Central memory CD8-positive, alpha-beta T cell (primary cell): ENCODE measurements around the gene INPP5A.

Experiments
- ATAC-seq: fragments of 150-1000 bp; cut with Tn5 transposase; replicated peaks from 2 replicates; pipeline ENCODE4 v1.10.0; 2022; ENCODE audit warnings: mild to moderate bottlenecking, moderate FRiP score, moderate number of reproducible peaks; ENCODE audit not compliant: poor library complexity, severe bottlenecking; ENCODE audit errors: extremely low read depth
- DNase-seq, 2 donors: peaks; one replicate each; pipeline ENCODE4 v3.0.0; 2021; ENCODE audit warnings: low spot score in 2 of 2
- H3K27ac Mint-ChIP-seq: one replicate; pipeline ENCODE4 v1.8.0; 2022; ENCODE audit warnings: low read depth, mild to moderate bottlenecking, moderate library complexity, mixed read lengths
- H3K27me3 Mint-ChIP-seq: one replicate; pipeline ENCODE4 v1.8.0; 2022; ENCODE audit warnings: mixed read lengths
- H3K36me3 Mint-ChIP-seq: one replicate; pipeline ENCODE4 v1.8.0; 2022; ENCODE audit warnings: mild to moderate bottlenecking, moderate library complexity, mixed read lengths; ENCODE audit not compliant: insufficient read depth
- H3K4me1 Mint-ChIP-seq: one replicate; pipeline ENCODE4 v1.8.0; 2022; ENCODE audit warnings: mixed read lengths
- H3K4me3 Mint-ChIP-seq: one replicate; pipeline ENCODE4 v1.8.0; 2022; ENCODE audit warnings: mild to moderate bottlenecking, moderate library complexity, mixed read lengths
- H3K9me3 Mint-ChIP-seq: one replicate; pipeline ENCODE4 v1.8.0; 2022; ENCODE audit warnings: mixed read lengths

The INPP5A gene

GRCh38 chr10:132507409-132507955 lies 30.1 kb upstream of the INPP5A start:
- H3K4me3 Mint-ChIP-seq: no peak overlapping the region
- H3K9me3 Mint-ChIP-seq: no peaks in the 10 kb centered on the region
- H3K27me3 Mint-ChIP-seq: peaks cover under 1% of the 10 kb centered on the region
- DNase-seq (no peak), ATAC-seq (no peak)
- H3K4me1 Mint-ChIP-seq: no peaks in the 10 kb centered on the region
- H3K27ac Mint-ChIP-seq: no peak overlapping the region
- peaks cover 2% of the 10 kb centered on the region for H3K36me3 Mint-ChIP-seq

DNA sequence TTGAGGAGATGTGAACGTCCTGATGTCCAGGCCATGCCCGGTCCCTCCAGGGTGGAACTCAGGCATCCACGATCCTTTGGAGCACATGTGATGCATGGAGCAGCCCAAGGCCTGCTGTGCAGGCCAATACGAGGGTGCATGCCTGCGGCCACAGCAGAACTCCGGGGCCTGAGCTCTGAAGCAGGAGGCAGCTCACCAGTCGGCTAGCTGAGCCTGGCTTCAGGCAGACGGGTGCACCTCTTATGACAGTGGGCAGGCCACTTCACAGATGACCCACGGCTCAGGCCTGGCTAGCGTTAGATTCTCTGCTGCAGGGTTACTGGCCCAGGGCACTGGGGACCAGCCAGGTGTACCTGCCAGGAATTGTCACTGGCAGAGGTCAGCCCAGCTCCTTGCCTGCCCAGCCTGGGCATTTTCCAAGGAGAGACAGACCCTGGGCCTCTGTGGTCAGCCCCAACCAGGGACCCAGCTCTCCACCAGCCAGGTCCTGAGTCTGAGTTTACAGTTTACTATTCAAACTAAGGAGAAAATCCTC lies 29.6 kb upstream of the INPP5A start:
- no peak for DNase-seq
- Mint-ChIP-seq H3K27ac (no peak overlapping the region), H3K4me1 (no peaks in the 10 kb centered on the region), H3K27me3 (peaks cover 6% of the 10 kb centered on the region), H3K9me3 (no peaks in the 10 kb centered on the region), H3K4me3 (no peak overlapping the region), H3K36me3 (peaks cover 2% of the 10 kb centered on the region)
- no peak for ATAC-seq

GRCh38 chr10:132508581-132509443 lies 28.8 kb upstream of the INPP5A start:
- no peak overlapping the region for H3K27ac Mint-ChIP-seq
- peaks cover 6% of the 10 kb centered on the region for H3K27me3 Mint-ChIP-seq
- H3K9me3 Mint-ChIP-seq: no peaks in the 10 kb centered on the region
- DNase-seq (no peak), ATAC-seq (no peak)
- H3K4me1 Mint-ChIP-seq: no peaks in the 10 kb centered on the region
- H3K36me3 Mint-ChIP-seq: peaks cover 2% of the 10 kb centered on the region
- no peak overlapping the region for H3K4me3 Mint-ChIP-seq

DNA sequence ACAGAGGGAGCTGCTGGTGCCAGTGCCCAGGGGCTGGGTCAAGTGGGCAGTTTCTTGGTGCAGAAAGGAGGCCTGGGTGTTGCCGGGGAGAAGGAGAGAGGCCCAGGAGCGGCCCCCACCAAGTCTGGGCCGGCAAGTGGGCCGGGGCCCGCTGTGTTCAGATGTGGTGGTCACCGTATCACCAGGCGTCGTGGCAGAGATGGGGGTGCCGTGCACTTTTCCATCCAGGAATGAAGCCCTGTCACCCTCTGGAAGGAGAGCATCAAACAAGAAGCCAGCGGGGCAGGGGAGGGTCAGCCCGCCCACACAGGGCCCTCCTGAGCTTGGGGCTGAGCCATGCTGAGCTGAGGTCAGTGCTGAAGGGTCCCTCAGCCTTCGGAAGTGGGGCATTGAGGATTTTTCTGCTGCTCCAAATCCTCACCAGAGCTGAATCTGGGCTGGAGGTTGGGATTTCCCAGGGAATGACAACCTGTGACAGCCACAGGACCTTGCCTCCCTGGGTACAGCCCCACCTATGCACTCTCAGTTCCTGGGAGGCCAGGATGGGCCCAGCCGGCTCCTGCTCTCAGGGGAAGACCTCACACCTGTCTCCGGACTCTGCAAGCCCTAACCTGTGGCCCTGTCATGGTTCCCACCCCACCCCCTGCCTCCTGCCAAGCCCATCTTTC lies 27.9 kb upstream of the INPP5A start:
- DNase-seq (no peak), ATAC-seq (no peak)
- Mint-ChIP-seq H3K4me1 (no peaks in the 10 kb centered on the region), H3K9me3 (no peaks in the 10 kb centered on the region), H3K27ac (no peak overlapping the region), H3K36me3 (peaks cover 2% of the 10 kb centered on the region), H3K27me3 (peaks cover 6% of the 10 kb centered on the region), H3K4me3 (no peak overlapping the region)

- Mint-ChIP-seq H3K27me3 (peaks cover 6% of the 10 kb centered on the region), H3K27ac (no peak overlapping the region), H3K36me3 (peaks cover 2% of the 10 kb centered on the region), H3K4me3 (no peak overlapping the region), H3K4me1 (no peaks in the 10 kb centered on the region), H3K9me3 (no peaks in the 10 kb centered on the region)
- DNase-seq (no peak), ATAC-seq (no peak)
These were observed 27.4 kb upstream of the INPP5A start for GRCh38 chr10:132510174-132510611.

- Mint-ChIP-seq H3K9me3 (no peaks in the 10 kb centered on the region), H3K4me3 (no peak overlapping the region), H3K27ac (no peak overlapping the region), H3K27me3 (peaks cover 6% of the 10 kb centered on the region), H3K36me3 (peaks cover 2% of the 10 kb centered on the region), H3K4me1 (no peaks in the 10 kb centered on the region)
- DNase-seq: no peak
- no peak for ATAC-seq
These were observed 26.2 kb upstream of the INPP5A start for GRCh38 chr10:132511121-132512051.

DNA sequence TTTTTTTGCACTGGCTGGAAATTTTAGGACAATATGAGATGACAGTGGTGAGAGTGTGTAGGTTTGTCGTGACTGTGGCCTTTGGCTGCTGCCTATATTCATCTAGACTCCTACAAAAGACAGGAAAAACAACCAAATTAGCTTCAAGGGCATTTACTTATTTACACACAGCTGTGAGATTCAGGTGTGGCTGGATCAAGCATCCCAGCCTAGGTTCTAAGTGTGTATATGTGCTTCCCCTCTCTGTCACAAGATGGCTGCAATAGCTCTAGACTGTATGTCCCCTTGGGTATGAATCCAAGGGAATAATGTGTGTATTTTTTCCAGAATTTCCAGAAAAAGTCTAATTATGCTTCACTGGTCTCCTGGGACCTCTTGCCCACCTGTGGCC lies 25.5 kb upstream of the INPP5A start:
- ATAC-seq (no peak), DNase-seq (no peak)
- no peak overlapping the region for H3K4me3 Mint-ChIP-seq
- peaks cover 6% of the 10 kb centered on the region for H3K27me3 Mint-ChIP-seq
- H3K9me3 Mint-ChIP-seq: no peaks in the 10 kb centered on the region
- H3K36me3 Mint-ChIP-seq: peaks cover 2% of the 10 kb centered on the region
- no peaks in the 10 kb centered on the region for H3K4me1 Mint-ChIP-seq
- H3K27ac Mint-ChIP-seq: no peak overlapping the region

DNA sequence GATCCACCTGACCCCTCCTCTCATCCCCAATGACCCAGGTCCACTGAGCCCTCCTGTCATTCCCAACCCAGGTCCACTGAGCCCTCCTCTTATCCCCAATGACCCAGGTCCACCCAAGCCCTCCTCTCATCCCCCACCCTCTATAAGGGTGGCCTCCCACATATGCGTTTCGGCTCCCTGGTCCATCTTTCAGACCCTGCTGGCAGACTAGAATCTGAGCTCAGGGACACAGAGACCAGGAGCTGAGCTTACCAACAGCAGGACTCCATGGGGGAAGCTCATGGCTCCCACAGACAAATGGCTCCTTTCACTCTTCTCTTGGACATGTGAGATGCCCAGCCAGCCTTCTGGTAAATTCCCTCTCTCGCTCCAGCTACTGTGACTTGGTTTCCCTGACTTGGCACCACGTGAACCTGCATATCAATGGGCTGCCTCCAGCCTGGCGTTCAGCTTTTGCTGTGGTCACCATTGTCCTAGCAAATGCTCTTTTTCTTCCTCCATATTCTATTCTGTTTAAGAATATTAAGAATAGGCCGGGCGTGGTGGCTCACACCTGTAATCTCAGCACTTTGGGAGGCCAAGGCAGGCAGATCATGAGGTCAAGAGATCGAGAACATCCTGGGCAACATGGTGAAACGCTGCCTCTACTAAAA lies 24.8 kb upstream of the INPP5A start:
- ATAC-seq: no peak
- H3K9me3 Mint-ChIP-seq: no peaks in the 10 kb centered on the region
- H3K4me1 Mint-ChIP-seq: no peaks in the 10 kb centered on the region

DNA sequence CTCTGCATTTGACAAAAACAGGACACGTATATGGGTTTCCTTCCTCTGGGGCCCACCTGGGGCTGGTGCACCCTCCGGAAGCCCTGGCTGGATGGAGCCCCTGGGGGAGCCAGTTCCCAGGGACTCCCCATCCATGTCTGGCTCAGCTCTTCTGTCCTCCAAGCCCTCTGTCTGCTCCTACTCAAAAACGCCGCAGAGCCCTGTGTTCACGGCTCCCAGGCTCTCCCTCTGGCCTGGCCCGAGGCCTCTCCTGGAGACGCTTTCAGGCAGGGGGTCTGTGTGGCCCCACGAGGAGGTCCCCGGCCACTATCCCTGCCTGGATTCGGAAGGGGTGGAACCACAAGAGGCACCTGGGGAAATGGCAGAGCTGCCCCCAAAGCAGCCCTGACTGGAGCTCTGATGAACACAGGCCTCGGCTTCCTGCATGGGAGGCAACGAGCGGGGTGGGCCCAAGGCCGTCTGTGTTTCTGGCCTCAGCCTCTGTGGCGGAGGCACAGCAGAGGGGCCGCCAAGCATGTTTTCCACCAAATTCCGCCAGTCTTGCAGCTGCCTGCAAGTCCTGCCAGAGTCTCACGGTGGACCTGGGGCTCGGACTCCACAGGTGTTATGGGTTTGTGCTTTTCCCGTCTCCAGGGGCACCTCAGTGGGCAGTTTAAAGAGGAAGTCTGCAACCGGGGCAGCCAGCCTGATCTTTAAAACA lies 22.6 kb upstream of the INPP5A start:
- Mint-ChIP-seq H3K9me3 (no peaks in the 10 kb centered on the region), H3K4me3 (no peak overlapping the region), H3K27me3 (peaks cover 6% of the 10 kb centered on the region), H3K27ac (no peak overlapping the region), H3K36me3 (no peaks in the 10 kb centered on the region), H3K4me1 (no peaks in the 10 kb centered on the region)
- no peak for DNase-seq
- ATAC-seq: no peak

More for the DNA sequence above, 24.8 kb upstream of the INPP5A start:
- DNase-seq: no peak
- no peak overlapping the region for H3K4me3 Mint-ChIP-seq
- no peaks in the 10 kb centered on the region for H3K36me3 Mint-ChIP-seq
- H3K27ac Mint-ChIP-seq: no peak overlapping the region
- H3K27me3 Mint-ChIP-seq: peaks cover 6% of the 10 kb centered on the region

DNA sequence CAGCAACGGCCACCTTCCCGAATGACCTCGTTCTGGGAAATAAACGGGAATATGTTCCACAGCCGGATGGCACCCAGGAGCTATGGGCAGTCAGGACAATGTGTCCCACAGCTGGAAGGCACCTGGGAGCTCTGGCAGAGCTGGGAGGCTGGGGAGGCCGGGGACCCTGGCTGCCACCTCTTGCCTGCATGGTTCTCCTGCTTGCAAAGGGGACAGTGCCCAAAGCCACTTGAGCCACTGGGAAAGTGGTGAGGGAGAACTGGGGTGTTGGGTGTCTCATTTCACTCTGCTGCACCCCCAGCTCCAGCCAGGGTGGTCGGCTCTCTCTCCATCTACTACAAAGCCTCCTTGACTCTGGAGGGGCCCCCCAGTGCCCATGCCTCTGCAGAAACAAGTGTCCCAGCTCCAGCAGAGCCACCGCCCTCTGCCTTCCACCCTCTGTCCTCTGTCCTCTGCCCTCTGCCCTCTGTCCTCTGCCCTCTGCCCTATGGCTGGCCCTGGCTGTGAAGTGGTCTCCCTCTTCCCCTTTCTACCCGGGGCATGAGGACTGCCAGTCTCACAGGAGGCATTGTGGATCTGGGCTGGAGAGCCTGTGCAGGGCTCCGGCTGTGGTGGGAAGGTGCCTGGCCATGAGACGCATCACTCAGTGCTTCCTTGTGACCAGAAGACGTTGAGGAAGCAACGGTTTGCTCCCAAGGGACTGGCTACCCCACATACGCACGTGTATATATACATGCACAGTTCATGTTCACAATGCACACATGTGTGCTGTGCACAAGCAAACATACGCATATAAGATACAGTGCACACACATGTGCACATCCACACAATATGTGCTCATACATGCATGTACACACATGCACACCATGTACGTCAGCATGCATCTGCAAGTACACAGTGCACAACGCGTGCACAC lies 21.5 kb upstream of the INPP5A start:
- ATAC-seq (no peak), DNase-seq (no peak)
- no peak overlapping the region for H3K27ac Mint-ChIP-seq
- H3K36me3 Mint-ChIP-seq: no peaks in the 10 kb centered on the region
- no peaks in the 10 kb centered on the region for H3K4me1 Mint-ChIP-seq
- H3K27me3 Mint-ChIP-seq: peaks cover 6% of the 10 kb centered on the region
- H3K9me3 Mint-ChIP-seq: no peaks in the 10 kb centered on the region
- H3K4me3 Mint-ChIP-seq: no peak overlapping the region
